MCF 10A (cell line): ENCODE measurements around the gene EIF2B5. TPM values are rescaled to one million over a fixed set of nuclear protein-coding genes. Genes with fewer than 3 reads are reported as not detected.

ENCODE experiments used
- BruUV-seq: library from RNA; stranded (reverse); fragments of 400-500 nt; replicated peaks from 2 replicates; lab custom pipeline; 2021; lab: Mats Ljungman, UMichigan
- CTCF ChIA-PET: fragments of 300-600 bp; sonication (Branson Sonifier 250); formaldehyde crosslinking; extraction: SDS; loops from one replicate; lab custom pipeline; 2021; ENCODE audit warnings: antibody characterized with exemption, inconsistent platforms; lab: Yijun Ruan, JAX
- POLR2A ChIA-PET: fragments of 300-600, 350-650 bp; sonication (Branson Sonifier 250); formaldehyde crosslinking; extraction: SDS; loops from one replicate; lab custom pipeline; 2020; ENCODE audit warnings: antibody characterized with exemption, inconsistent platforms; lab: Yijun Ruan, JAX
- DNase-seq: peaks from one replicate; pipeline ENCODE4 v3.0.0-alpha.2; 2018; ENCODE audit not compliant: unreplicated experiment
- H3K27ac Mint-ChIP-seq: one replicate; pipeline ENCODE4 v1.8.0; 2022; ENCODE audit warnings: mild to moderate bottlenecking, low read depth, mixed read lengths; ENCODE audit not compliant: unreplicated experiment
- H3K27me3 Mint-ChIP-seq: one replicate; pipeline ENCODE4 v1.8.0; 2022; ENCODE audit warnings: mixed read lengths; ENCODE audit not compliant: insufficient read depth, unreplicated experiment
- H3K36me3 Mint-ChIP-seq: one replicate; pipeline ENCODE4 v1.8.0; 2022; ENCODE audit warnings: mild to moderate bottlenecking, moderate library complexity, mixed read lengths; ENCODE audit not compliant: insufficient read depth, unreplicated experiment
- H3K4me1 Mint-ChIP-seq: one replicate; pipeline ENCODE4 v1.8.0; 2022; ENCODE audit warnings: mixed read lengths; ENCODE audit not compliant: insufficient read depth, unreplicated experiment
- H3K4me3 Mint-ChIP-seq: one replicate; pipeline ENCODE4 v1.8.0; 2022; ENCODE audit warnings: mild to moderate bottlenecking, moderate library complexity, mixed read lengths; ENCODE audit not compliant: unreplicated experiment
- H3K9me3 Mint-ChIP-seq: one replicate; pipeline ENCODE4 v1.8.0; 2022; ENCODE audit warnings: mixed read lengths; ENCODE audit not compliant: unreplicated experiment
- CTCF ChIP-seq: fragments of 200-600 bp; IDR thresholded peaks from one replicate; pipeline ENCODE4 v1.8.0; 2022; ENCODE audit warnings: antibody characterized with exemption, mild to moderate bottlenecking; ENCODE audit not compliant: unreplicated experiment
- intact Hi-C: fragments of 100-400 bp; cut with micrococcal nuclease; formaldehyde crosslinking; loops from 2 replicates; pipeline ENCODE4 v1.14.1; 2022
- total RNA-seq: library from RNA; stranded (reverse); gene quantifications from 2 replicates; pipeline ENCODE4 v1.2.3, GENCODE V29; 2022

Gene EIF2B5
- total RNA-seq, 1 experiment from 2014 or later: 36.1 TPM

- intact Hi-C loops: loop anchor here (5.0 kb wide), 1 partner anchor 47 kb away; the partner anchor contains the start of gene EIF2B5
- no TSS peak for BruUV-seq
- no peak for TF ChIP-seq CTCF
- CTCF ChIA-PET: interaction anchor here (0.6 kb wide), 1 partner anchor 359 kb away, joined by 4 read pairs; no protein-coding TSS in a partner anchor
- POLR2A ChIA-PET: interaction anchor here (0.7 to 2.3 kb wide), 5 partner anchors 8 to 38 kb away, joined by 3 to 26 read pairs (median 13); partner anchors contain the start of genes AP2M1 and DVL3
- H3K4me1 Mint-ChIP-seq: peaks cover 19% of the 10 kb centered on the region
- H3K36me3 Mint-ChIP-seq: peaks cover 79% of the 10 kb centered on the region
- no peak for DNase-seq
- H3K27me3 Mint-ChIP-seq: no peaks in the 10 kb centered on the region
- H3K27ac Mint-ChIP-seq: peak overlapping the region; percentile 93
- H3K9me3 Mint-ChIP-seq: no peaks in the 10 kb centered on the region
- H3K4me3 Mint-ChIP-seq: peak overlapping the region; percentile 95
These were observed 49.5 kb downstream of the EIF2B5 start for GRCh38 chr3:184184546-184185230.

GRCh38 chr3:184185461-184186183, 50.5 kb downstream of the EIF2B5 start:
- Mint-ChIP-seq H3K9me3 (no peaks in the 10 kb centered on the region), H3K27ac (peak overlapping the region; percentile 93), H3K4me1 (peaks cover 19% of the 10 kb centered on the region), H3K36me3 (peaks cover 77% of the 10 kb centered on the region), H3K27me3 (no peaks in the 10 kb centered on the region), H3K4me3 (peak overlapping the region; percentile 95)
- TSS peak; percentile 95 for BruUV-seq
- peak; percentile 98 for DNase-seq
- CTCF ChIA-PET: no interaction called here
- intact Hi-C loops: loop anchor here (1.0 to 5.0 kb wide), 3 partner anchors 48 to 290 kb away; partner anchors contain the start of genes EEF1AKMT4 and EIF2B5
- no peak for TF ChIP-seq CTCF
- POLR2A ChIA-PET: interaction anchor here (0.9 to 2.3 kb wide), 10 partner anchors 9 to 300 kb away, joined by 3 to 26 read pairs (median 9); partner anchors contain the start of genes ALG3, AP2M1, DVL3 and EEF1AKMT4

GRCh38 chr3:184186184-184186901, 51.2 kb downstream of the EIF2B5 start, which contains the start of gene ABCF3:
Gene ABCF3, plus strand, starts transcription at chr3:184186199. Its CDS starts 9 bp downstream, at chr3:184186208.
- H3K4me3 Mint-ChIP-seq: peak within 1 kb of the TSS; percentile 95
- intact Hi-C loops: loop anchor here (1.0 to 5.0 kb wide), 3 partner anchors 49 to 291 kb away; partner anchors contain the start of genes EEF1AKMT4 and EIF2B5

More at GRCh38 chr3:184186184-184186901, 51.2 kb downstream of the EIF2B5 start, which contains the start of gene ABCF3:
- ChIA-PET CTCF (interaction anchor here (0.9 to 1.2 kb wide), 2 partner anchors 56 to 63 kb away, joined by 4 to 5 read pairs; partner anchors contain the start of gene EEF1AKMT4), POLR2A (interaction anchor here (0.8 to 2.3 kb wide), 17 partner anchors 9 to 301 kb away, joined by 3 to 26 read pairs (median 6); partner anchors contain the start of genes ALG3, AP2M1, DVL3 and EEF1AKMT4)
- no peaks in the 10 kb centered on the region for H3K27me3 Mint-ChIP-seq
- no peak for DNase-seq
- BruUV-seq: TSS peak; percentile 20
- H3K36me3 Mint-ChIP-seq: peaks cover 77% of the 10 kb centered on the region
- H3K9me3 Mint-ChIP-seq: no peaks in the 10 kb centered on the region
- TF ChIP-seq CTCF: no peak
- H3K4me1 Mint-ChIP-seq: peaks cover 19% of the 10 kb centered on the region
- peak within 1 kb of the TSS; percentile 93 for H3K27ac Mint-ChIP-seq
